Testis (tissue), 2 donors: Measurements from ENCODE around the gene CIB4.

Experiments used
- POLR2A ChIP-seq: fragments of 450-650 bp; IDR thresholded peaks from one replicate; pipeline ENCODE4 v1.6.1; 2017; ENCODE audit warnings: antibody characterized with exemption, mild to moderate bottlenecking, moderate library complexity
- TF ChIP-seq, protein P1 (sequence below), 3 experiments: fragments of 450-650 bp in 2 of 3; fragments of 200-600 bp in 1 of 3; sonication (generic) in 1 of 3; IDR thresholded peaks; one replicate each; pipeline ENCODE4 v1.5.1; 2016 to 2019; ENCODE audit warnings: antibody characterized with exemption in 3 of 3, mild to moderate bottlenecking in 2 of 3, moderate library complexity in 1 of 3

GRCh38 chr2:26639685-26640243 lies 1.4 kb downstream of the CIB4 start:
- TF ChIP-seq, protein P1, sequence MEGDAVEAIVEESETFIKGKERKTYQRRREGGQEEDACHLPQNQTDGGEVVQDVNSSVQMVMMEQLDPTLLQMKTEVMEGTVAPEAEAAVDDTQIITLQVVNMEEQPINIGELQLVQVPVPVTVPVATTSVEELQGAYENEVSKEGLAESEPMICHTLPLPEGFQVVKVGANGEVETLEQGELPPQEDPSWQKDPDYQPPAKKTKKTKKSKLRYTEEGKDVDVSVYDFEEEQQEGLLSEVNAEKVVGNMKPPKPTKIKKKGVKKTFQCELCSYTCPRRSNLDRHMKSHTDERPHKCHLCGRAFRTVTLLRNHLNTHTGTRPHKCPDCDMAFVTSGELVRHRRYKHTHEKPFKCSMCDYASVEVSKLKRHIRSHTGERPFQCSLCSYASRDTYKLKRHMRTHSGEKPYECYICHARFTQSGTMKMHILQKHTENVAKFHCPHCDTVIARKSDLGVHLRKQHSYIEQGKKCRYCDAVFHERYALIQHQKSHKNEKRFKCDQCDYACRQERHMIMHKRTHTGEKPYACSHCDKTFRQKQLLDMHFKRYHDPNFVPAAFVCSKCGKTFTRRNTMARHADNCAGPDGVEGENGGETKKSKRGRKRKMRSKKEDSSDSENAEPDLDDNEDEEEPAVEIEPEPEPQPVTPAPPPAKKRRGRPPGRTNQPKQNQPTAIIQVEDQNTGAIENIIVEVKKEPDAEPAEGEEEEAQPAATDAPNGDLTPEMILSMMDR (IDR thresholded peaks at IDR 0.05): no peak
- no peak for TF ChIP-seq POLR2A
